ENCODE measurements around the gene SMAD4. TPM values are rescaled to one million over a fixed set of nuclear protein-coding genes. Genes with fewer than 3 reads are reported as not detected.

Gene SMAD4
- total RNA-seq, 2 experiments from 2014 or later = 79.3 to 89.5 TPM

GRCh38 chr18:51070545-51070944 is 40.5 kb downstream of the SMAD4 start:
- ATAC-seq (peak; percentile 93), DNase-seq (peak; percentile 13)
- Mint-ChIP-seq H3K4me3 (no peak overlapping the region), H3K27me3 (no peaks in the 10 kb centered on the region), H3K27ac (peak overlapping the region; percentile 49), H3K4me1 (peaks cover 43% of the 10 kb centered on the region), H3K9me3 (ENCODE audit: low read depth) (no peaks in the 10 kb centered on the region), H3K36me3 (ENCODE audit: low read depth) (peaks cover 45% of the 10 kb centered on the region)
- intact Hi-C loops (cut with DNase I, micrococcal nuclease) = no loop called here
- ChIA-PET POLR2A (interaction anchor here (0.7 kb wide), 1 partner anchor 55 kb away, joined by 6 read pairs; no protein-coding TSS in a partner anchor), CTCF (interaction anchor here (0.7 to 1.5 kb wide), 2 partner anchors 9 to 250 kb away, joined by 3 to 5 read pairs; no protein-coding TSS in a partner anchor)

DNA sequence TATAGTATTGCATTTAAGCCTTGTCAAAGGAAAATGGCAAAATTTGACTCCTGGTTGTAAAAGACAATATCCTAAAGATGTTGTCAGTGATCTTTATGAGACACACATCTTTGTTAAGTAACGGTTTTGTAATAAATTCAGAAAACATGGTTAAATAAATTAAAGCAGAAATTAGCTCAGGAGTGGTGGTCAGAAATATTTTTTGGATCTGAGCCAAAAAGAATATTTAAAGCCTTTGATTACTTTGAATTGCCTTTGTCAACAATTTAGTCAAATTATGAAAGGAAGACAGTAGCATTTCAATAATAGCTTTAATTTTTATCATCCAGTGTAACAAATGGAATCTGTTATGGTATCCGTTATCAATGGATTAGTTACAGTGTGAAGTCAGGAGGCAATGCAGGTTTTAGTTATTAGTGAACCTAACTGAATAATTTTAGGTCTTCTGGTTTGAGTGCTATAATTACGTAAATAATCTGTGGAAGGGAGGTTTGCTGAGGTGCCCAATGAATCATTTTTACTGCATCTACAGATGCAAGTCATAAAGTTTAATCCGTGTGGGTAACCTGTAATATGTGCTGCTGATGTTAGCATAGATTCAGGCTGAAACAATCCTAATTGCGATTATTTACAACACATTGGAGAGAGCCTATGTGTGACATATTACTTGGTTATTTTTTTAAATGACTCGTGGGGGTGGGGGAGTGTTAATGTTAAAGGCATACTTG is 42.7 kb downstream of the SMAD4 start:
- no peak for DNase-seq
- Mint-ChIP-seq H3K4me1 (peaks cover 49% of the 10 kb centered on the region), H3K27me3 (no peaks in the 10 kb centered on the region), H3K36me3 (ENCODE audit: low read depth) (peaks cover 64% of the 10 kb centered on the region), H3K4me3 (no peak overlapping the region), H3K9me3 (ENCODE audit: low read depth) (no peaks in the 10 kb centered on the region), H3K27ac (no peak overlapping the region)
- intact Hi-C loops (cut with DNase I, micrococcal nuclease) = no loop called here
- CTCF ChIA-PET = interaction anchor here (0.9 to 2.8 kb wide), 2 partner anchors 18 to 21 kb away, joined by 3 to 9 read pairs; no protein-coding TSS in a partner anchor
- POLR2A ChIA-PET = no interaction called here
- no peak for ATAC-seq

GRCh38 chr18:51074605-51075004 is 44.6 kb downstream of the SMAD4 start:
- H3K36me3 Mint-ChIP-seq (ENCODE audit: low read depth) = peaks cover 67% of the 10 kb centered on the region
- DNase-seq = no peak
- intact Hi-C loops (cut with DNase I, micrococcal nuclease) = no loop called here

GRCh38 chr18:51076503-51076902 is 46.5 kb downstream of the SMAD4 start:
- Mint-ChIP-seq H3K36me3 (ENCODE audit: low read depth) (peaks cover 67% of the 10 kb centered on the region), H3K4me3 (no peak overlapping the region), H3K27ac (no peak overlapping the region), H3K27me3 (no peaks in the 10 kb centered on the region), H3K9me3 (ENCODE audit: low read depth) (no peaks in the 10 kb centered on the region), H3K4me1 (peaks cover 31% of the 10 kb centered on the region)
- POLR2A ChIA-PET = no interaction called here
- intact Hi-C loops (cut with DNase I, micrococcal nuclease) = no loop called here
- no peak for DNase-seq
- ATAC-seq = no peak
- CTCF ChIA-PET = no interaction called here

More at GRCh38 chr18:51074605-51075004, 44.6 kb downstream of the SMAD4 start:
- Mint-ChIP-seq H3K4me3 (no peak overlapping the region), H3K4me1 (peaks cover 47% of the 10 kb centered on the region), H3K9me3 (ENCODE audit: low read depth) (no peaks in the 10 kb centered on the region), H3K27ac (no peak overlapping the region), H3K27me3 (no peaks in the 10 kb centered on the region)
- CTCF ChIA-PET = no interaction called here
- POLR2A ChIA-PET = no interaction called here
- no peak for ATAC-seq

GRCh38 chr18:51077217-51077616 is 47.2 kb downstream of the SMAD4 start:
- Mint-ChIP-seq H3K27me3 (no peaks in the 10 kb centered on the region), H3K36me3 (ENCODE audit: low read depth) (peaks cover 66% of the 10 kb centered on the region)

GRCh38 chr18:51078026-51078425 is 48.0 kb downstream of the SMAD4 start:
- intact Hi-C loops (cut with DNase I, micrococcal nuclease) = no loop called here
- H3K27ac Mint-ChIP-seq = no peak overlapping the region
- ATAC-seq (no peak), DNase-seq (no peak)
- peaks cover 33% of the 10 kb centered on the region for H3K4me1 Mint-ChIP-seq
- peaks cover 68% of the 10 kb centered on the region for H3K36me3 Mint-ChIP-seq (ENCODE audit: low read depth)
- no peaks in the 10 kb centered on the region for H3K27me3 Mint-ChIP-seq
- ChIA-PET CTCF (no interaction called here), POLR2A (no interaction called here)
- no peaks in the 10 kb centered on the region for H3K9me3 Mint-ChIP-seq (ENCODE audit: low read depth)
- no peak overlapping the region for H3K4me3 Mint-ChIP-seq

More at GRCh38 chr18:51077217-51077616, 47.2 kb downstream of the SMAD4 start:
- Mint-ChIP-seq H3K4me1 (peaks cover 30% of the 10 kb centered on the region), H3K27ac (no peak overlapping the region), H3K4me3 (no peak overlapping the region), H3K9me3 (ENCODE audit: low read depth) (no peaks in the 10 kb centered on the region)
- DNase-seq (no peak), ATAC-seq (peak; percentile 33)
- ChIA-PET CTCF (no interaction called here), POLR2A (no interaction called here)
- intact Hi-C loops (cut with DNase I, micrococcal nuclease) = no loop called here

DNA sequence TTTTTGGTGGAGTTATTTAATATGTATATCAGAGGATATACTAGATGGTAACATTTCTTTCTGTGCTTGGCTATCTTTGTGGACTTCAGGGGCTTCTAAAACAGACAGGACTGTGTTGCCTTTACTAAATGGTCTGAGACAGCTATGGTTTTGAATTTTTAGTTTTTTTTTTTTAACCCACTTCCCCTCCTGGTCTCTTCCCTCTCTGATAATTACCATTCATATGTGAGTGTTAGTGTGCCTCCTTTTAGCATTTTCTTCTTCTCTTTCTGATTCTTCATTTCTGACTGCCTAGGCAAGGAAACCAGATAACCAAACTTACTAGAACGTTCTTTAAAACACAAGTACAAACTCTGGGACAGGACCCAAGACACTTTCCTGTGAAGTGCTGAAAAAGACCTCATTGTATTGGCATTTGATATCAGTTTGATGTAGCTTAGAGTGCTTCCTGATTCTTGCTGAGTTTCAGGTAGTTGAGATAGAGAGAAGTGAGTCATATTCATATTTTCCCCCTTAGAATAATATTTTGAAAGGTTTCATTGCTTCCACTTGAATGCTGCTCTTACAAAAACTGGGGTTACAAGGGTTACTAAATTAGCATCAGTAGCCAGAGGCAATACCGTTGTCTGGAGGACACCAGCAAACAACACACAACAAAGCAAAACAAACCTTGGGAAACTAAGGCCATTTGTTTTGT is 52.7 kb downstream of the SMAD4 start:
- ATAC-seq (peak; percentile 77), DNase-seq (no peak)
- CTCF ChIA-PET = interaction anchor here (0.6 kb wide), 1 partner anchor 137 kb away, joined by 3 read pairs; no protein-coding TSS in a partner anchor
- peaks cover 17% of the 10 kb centered on the region for H3K4me1 Mint-ChIP-seq
- peaks cover 15% of the 10 kb centered on the region for H3K9me3 Mint-ChIP-seq (ENCODE audit: low read depth)
- no peaks in the 10 kb centered on the region for H3K27me3 Mint-ChIP-seq
- H3K36me3 Mint-ChIP-seq (ENCODE audit: low read depth) = peaks cover 80% of the 10 kb centered on the region
- H3K4me3 Mint-ChIP-seq = no peak overlapping the region
- peak overlapping the region; percentile 87 for H3K27ac Mint-ChIP-seq
- intact Hi-C loops (cut with DNase I, micrococcal nuclease) = no loop called here
- POLR2A ChIA-PET = no interaction called here

- H3K27me3 Mint-ChIP-seq = no peaks in the 10 kb centered on the region
- DNase-seq = no peak
- no peak overlapping the region for H3K4me3 Mint-ChIP-seq
- peak overlapping the region; percentile 87 for H3K27ac Mint-ChIP-seq
- CTCF ChIA-PET = no interaction called here
- POLR2A ChIA-PET = no interaction called here
- no peak for ATAC-seq
- H3K4me1 Mint-ChIP-seq = peaks cover 17% of the 10 kb centered on the region
- peaks cover 19% of the 10 kb centered on the region for H3K9me3 Mint-ChIP-seq (ENCODE audit: low read depth)
- intact Hi-C loops (cut with DNase I, micrococcal nuclease) = no loop called here
- H3K36me3 Mint-ChIP-seq (ENCODE audit: low read depth) = peaks cover 77% of the 10 kb centered on the region
Observed at GRCh38 chr18:51083398-51083797, 53.4 kb downstream of the SMAD4 start.

DNA sequence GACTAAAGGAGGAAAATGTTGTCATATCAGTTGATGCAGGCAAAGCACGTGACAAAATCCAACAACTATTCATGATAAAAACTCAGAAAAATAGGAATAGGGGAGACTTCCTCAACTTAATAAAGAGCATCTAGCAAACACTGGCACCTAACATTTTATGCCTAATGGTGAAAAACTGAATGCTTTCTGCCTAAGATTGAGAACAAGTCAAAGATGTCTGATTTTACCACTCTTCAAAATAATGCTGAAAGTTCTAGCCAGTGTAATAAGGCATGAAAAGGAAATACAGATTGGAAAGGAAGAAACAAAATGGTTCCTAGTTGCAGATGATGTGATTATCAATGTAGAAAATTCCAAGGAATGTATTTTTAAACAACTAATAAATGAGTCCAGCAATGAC is 58.4 kb downstream of the SMAD4 start:
- intact Hi-C loops (cut with DNase I, micrococcal nuclease) = no loop called here
- Mint-ChIP-seq H3K27ac (no peak overlapping the region), H3K4me3 (no peak overlapping the region), H3K27me3 (no peaks in the 10 kb centered on the region), H3K36me3 (ENCODE audit: low read depth) (peaks cover 41% of the 10 kb centered on the region), H3K9me3 (ENCODE audit: low read depth) (peaks cover 21% of the 10 kb centered on the region), H3K4me1 (peaks cover under 1% of the 10 kb centered on the region)
- ChIA-PET CTCF (no interaction called here), POLR2A (no interaction called here)
- DNase-seq = no peak
- no peak for ATAC-seq

- intact Hi-C loops (cut with DNase I, micrococcal nuclease) = no loop called here
- H3K36me3 Mint-ChIP-seq (ENCODE audit: low read depth) = peaks cover 29% of the 10 kb centered on the region
- H3K9me3 Mint-ChIP-seq (ENCODE audit: low read depth) = peaks cover 21% of the 10 kb centered on the region
- H3K27ac Mint-ChIP-seq = no peak overlapping the region
- no peak overlapping the region for H3K4me3 Mint-ChIP-seq
- H3K27me3 Mint-ChIP-seq = no peaks in the 10 kb centered on the region
- H3K4me1 Mint-ChIP-seq = no peaks in the 10 kb centered on the region
- no peak for DNase-seq
- no peak for ATAC-seq
- CTCF ChIA-PET = no interaction called here
- POLR2A ChIA-PET = no interaction called here
Observed at GRCh38 chr18:51089691-51090090, 59.7 kb downstream of the SMAD4 start.

DNA sequence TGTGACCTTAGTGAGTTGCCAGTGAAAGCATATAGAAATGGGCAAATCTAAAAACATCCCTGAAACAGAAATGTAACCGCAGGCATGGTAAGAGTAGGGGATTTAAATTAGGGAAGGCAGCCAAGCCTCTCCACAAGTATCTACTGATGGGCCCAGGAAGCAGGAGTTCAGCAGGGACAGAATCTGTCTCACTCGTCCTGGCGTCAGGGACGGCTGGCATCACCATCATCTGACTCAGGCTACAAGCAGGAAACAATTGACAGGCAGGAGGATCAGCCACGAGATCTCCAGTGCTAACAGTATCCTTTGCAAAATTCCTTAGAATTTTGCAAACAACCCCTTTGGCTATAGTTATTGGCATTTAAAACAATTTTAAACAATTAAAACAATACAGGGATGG is 61.3 kb downstream of the SMAD4 start:
- ATAC-seq = no peak
- H3K36me3 Mint-ChIP-seq (ENCODE audit: low read depth) = peaks cover 13% of the 10 kb centered on the region
- H3K27me3 Mint-ChIP-seq = no peaks in the 10 kb centered on the region
- intact Hi-C loops (cut with DNase I, micrococcal nuclease) = no loop called here
- no peak overlapping the region for H3K4me3 Mint-ChIP-seq
- H3K9me3 Mint-ChIP-seq (ENCODE audit: low read depth) = peaks cover 17% of the 10 kb centered on the region
- CTCF ChIA-PET = interaction anchor here (0.7 kb wide), 1 partner anchor 21 kb away, joined by 3 read pairs; no protein-coding TSS in a partner anchor
- no peak overlapping the region for H3K27ac Mint-ChIP-seq
- H3K4me1 Mint-ChIP-seq = no peaks in the 10 kb centered on the region
- no peak for DNase-seq
- POLR2A ChIA-PET = no interaction called here

- no peak for ATAC-seq
- Mint-ChIP-seq H3K36me3 (ENCODE audit: low read depth) (peaks cover 5% of the 10 kb centered on the region), H3K4me3 (no peak overlapping the region), H3K9me3 (ENCODE audit: low read depth) (peaks cover 10% of the 10 kb centered on the region), H3K27ac (no peak overlapping the region), H3K4me1 (no peaks in the 10 kb centered on the region), H3K27me3 (no peaks in the 10 kb centered on the region)
- intact Hi-C loops (cut with DNase I, micrococcal nuclease) = no loop called here
- POLR2A ChIA-PET = no interaction called here
- no peak for DNase-seq
- CTCF ChIA-PET = interaction anchor here (0.6 kb wide), 1 partner anchor 251 kb away, joined by 4 read pairs; no protein-coding TSS in a partner anchor
Observed at GRCh38 chr18:51092117-51092516, 62.1 kb downstream of the SMAD4 start.
